SK-N-SH (cell line): Measurements from ENCODE around the gene METTL26. TPM values are rescaled to one million over a fixed set of nuclear protein-coding genes. Genes with fewer than 3 reads are reported as not detected.

Experiments
- CTCF ChIA-PET: fragments of 300-600, 350-600 bp; formaldehyde crosslinking; extraction: SDS; loops from one replicate; lab custom pipeline; 2021; lab: Yijun Ruan, JAX
- POLR2A ChIA-PET: fragments of 350-600 bp; sonication (Branson Sonifier 250); formaldehyde crosslinking; extraction: SDS; loops from one replicate; lab custom pipeline; 2020; ENCODE audit warnings: antibody characterized with exemption, inconsistent platforms; lab: Yijun Ruan, JAX
- DNase-seq: peaks from one replicate; pipeline ENCODE4 v3.0.0; 2012
- H2AFZ ChIP-seq: fragments of 200-600 bp; sonication (generic); 2 replicates; pipeline ENCODE4 v1.8.1; 2016; ENCODE audit warnings: antibody characterized with exemption, mild to moderate bottlenecking, low read depth
- H3F3A ChIP-seq: fragments of 200-600 bp; sonication (generic); replicated peaks from 2 replicates; pipeline ENCODE3; 2016; ENCODE audit warnings: antibody characterized with exemption, mild to moderate bottlenecking; ENCODE audit not compliant: insufficient read depth
- H3K27ac ChIP-seq, 2 experiments: fragments of 200-500 bp in 1 of 2; fragments of 200-600 bp in 1 of 2; sonication (Bioruptor generic) in 1 of 2; sonication (generic), shearing (Covaris generic) in 1 of 2; 2 replicates each; pipeline versions ENCODE4 v1.5.1 to v1.6.1; 2014 to 2016; ENCODE audit warnings: low read depth in 2 of 2, inconsistent platforms in 1 of 2, low read length in 1 of 2, mild to moderate bottlenecking in 1 of 2, mixed read lengths in 1 of 2
- H3K27me3 ChIP-seq: fragments of 200-600 bp; sonication (generic), shearing (Covaris generic); 2 replicates; pipeline ENCODE4 v1.6.1; 2016; ENCODE audit warnings: mixed run types; ENCODE audit not compliant: insufficient read depth
- H3K36me3 ChIP-seq, 2 experiments: fragments of 200-500 bp in 1 of 2; fragments of 200-600 bp in 1 of 2; sonication (Bioruptor generic) in 1 of 2; sonication (generic) in 1 of 2; replicated peaks in 1 of 2; 2 replicates each; pipeline versions ENCODE3 to v1.5.1; 2014 to 2016; ENCODE audit warnings: low read length in 1 of 2, mild to moderate bottlenecking in 1 of 2; ENCODE audit not compliant: insufficient read depth in 2 of 2, control insufficient read depth in 1 of 2
- H3K4me1 ChIP-seq, 2 experiments: fragments of 200-500 bp in 1 of 2; fragments of 200-600 bp in 1 of 2; sonication (Bioruptor generic) in 1 of 2; sonication (generic), shearing (Covaris generic) in 1 of 2; 2 replicates each; pipeline versions ENCODE4 v1.5.1 to v1.6.1; 2014 to 2016; ENCODE audit warnings: low read depth in 1 of 2, low read length in 1 of 2, mixed run types in 1 of 2; ENCODE audit not compliant: insufficient read depth in 2 of 2, control insufficient read depth in 1 of 2
- H3K4me2 ChIP-seq: fragments of 200-600 bp; sonication (generic), shearing (Covaris generic); 2 replicates; pipeline ENCODE4 v1.6.1; 2017; ENCODE audit warnings: mixed run types
- H3K4me3 ChIP-seq, 2 experiments: fragments of 200-500 bp in 1 of 2; fragments of 200-600 bp in 1 of 2; sonication (Bioruptor generic) in 1 of 2; sonication (generic), shearing (Covaris generic) in 1 of 2; 2 replicates each; pipeline versions ENCODE4 v1.5.1 to v1.8.1; 2014 to 2016; ENCODE audit warnings: low read depth in 2 of 2, inconsistent platforms in 1 of 2, low read length in 1 of 2, mild to moderate bottlenecking in 1 of 2, mixed read lengths in 1 of 2, moderate library complexity in 1 of 2
- H3K79me2 ChIP-seq: fragments of 200-600 bp; sonication (generic); 2 replicates; pipeline ENCODE4 v1.8.1; 2017; ENCODE audit warnings: mild to moderate bottlenecking; ENCODE audit not compliant: insufficient read depth
- H3K9ac ChIP-seq: fragments of 200-600 bp; sonication (generic); 2 replicates; pipeline ENCODE4 v1.6.1; 2017; ENCODE audit warnings: mixed run types
- H3K9me2 ChIP-seq: fragments of 200-600 bp; sonication (generic); 2 replicates; pipeline ENCODE4 v1.6.1; 2017; ENCODE audit warnings: mixed run types
- H3K9me3 ChIP-seq: fragments of 200-600 bp; sonication (generic); 2 replicates; pipeline ENCODE4 v1.6.1; 2017; ENCODE audit warnings: mixed run types, mild to moderate bottlenecking, moderate library complexity
- H4K20me1 ChIP-seq: fragments of 200-600 bp; sonication (generic); 2 replicates; pipeline ENCODE4 v1.6.1; 2017; ENCODE audit warnings: mild to moderate bottlenecking, mixed run types; ENCODE audit not compliant: insufficient read depth
- CHD2 ChIP-seq: fragments of 150-350 bp; IDR thresholded peaks from 2 replicates; pipeline ENCODE4 v1.6.1; 2018; ENCODE audit warnings: low read length; ENCODE audit not compliant: partially characterized antibody
- ELF1 ChIP-seq: IDR thresholded peaks from 2 replicates; pipeline ENCODE4 v1.4.0; 2012
- EP300 ChIP-seq, 2 experiments: IDR thresholded peaks; 2 replicates each; pipeline versions ENCODE4 v1.4.0 to v1.6.1; 2012; ENCODE audit warnings: borderline replicate concordance in 1 of 2, low read depth in 1 of 2, low read length in 1 of 2
- FOXJ3 ChIP-seq: sonication (generic); formaldehyde crosslinking; IDR thresholded peaks from 2 replicates; pipeline ENCODE4 v1.5.1; 2020; ENCODE audit warnings: mild to moderate bottlenecking, missing genetic modification reagents
- GABPA ChIP-seq: IDR thresholded peaks from 2 replicates; pipeline ENCODE4 v1.4.0; 2012; ENCODE audit warnings: low read depth, mild to moderate bottlenecking
- GATA2 ChIP-seq: sonication (generic); formaldehyde crosslinking; IDR thresholded peaks from 2 replicates; pipeline ENCODE4 v1.5.0; 2020; ENCODE audit warnings: mild to moderate bottlenecking, missing genetic modification reagents
- JUND ChIP-seq: IDR thresholded peaks from 2 replicates; pipeline ENCODE4 v1.4.0; 2012
- MEF2A ChIP-seq: IDR thresholded peaks from 2 replicates; pipeline ENCODE4 v1.4.0; 2012; ENCODE audit warnings: low read depth, borderline replicate concordance
- NRF1 ChIP-seq: IDR thresholded peaks from 2 replicates; pipeline ENCODE4 v1.6.1; 2012; ENCODE audit warnings: low read depth, mild to moderate bottlenecking, low read length
- POLR2AphosphoS5 ChIP-seq: IDR thresholded peaks from 2 replicates; pipeline ENCODE4 v1.6.1; 2012; ENCODE audit warnings: low read depth, low read length
- RXRA ChIP-seq: IDR thresholded peaks from 2 replicates; pipeline ENCODE4 v1.4.0; 2012; ENCODE audit warnings: low read depth, mild to moderate bottlenecking, borderline replicate concordance
- SIN3A ChIP-seq: IDR thresholded peaks from 2 replicates; pipeline ENCODE4 v1.6.1; 2012; ENCODE audit warnings: low read depth, mild to moderate bottlenecking, low read length, moderate library complexity, borderline replicate concordance
- SMC3 ChIP-seq: IDR thresholded peaks from 2 replicates; pipeline ENCODE4 v1.6.1; 2012; ENCODE audit warnings: low read depth, low read length, improper control_type of control experiment
- TCF12 ChIP-seq: IDR thresholded peaks from 2 replicates; pipeline ENCODE4 v1.4.0; 2012
- YY1 ChIP-seq: IDR thresholded peaks from 2 replicates; pipeline ENCODE4 v1.4.0; 2012; ENCODE audit warnings: low read depth, mild to moderate bottlenecking
- WGBS: methylation state at CpG from one replicate; pipeline ENCODE4 v1.1.6; 2017; ENCODE audit warnings: low lambda C conversion rate; 5-methylcytosine and 5-hydroxymethylcytosine counted together
- polyA plus RNA-seq, 3 experiments: library from polyadenylated mRNA; depleted of rRNA; stranded (reverse); fragments of >200 nt; gene quantifications; 2 replicates each; pipeline ENCODE4 v1.2.3, GENCODE V29; 2012
- TF ChIP-seq, protein P1 (sequence below): IDR thresholded peaks from 2 replicates; pipeline ENCODE4; 2012
- TF ChIP-seq, protein P2 (sequence below): fragments of 150-350 bp; IDR thresholded peaks from 2 replicates; pipeline ENCODE4 v1.6.1; 2016; ENCODE audit warnings: mild to moderate bottlenecking, low read depth, low read length
- TF ChIP-seq, protein P3 (sequence below): IDR thresholded peaks from 2 replicates; pipeline ENCODE4 v1.4.0; 2012; ENCODE audit warnings: low read depth
- TF ChIP-seq, protein P4 (sequence below): IDR thresholded peaks from 2 replicates; pipeline ENCODE4 v1.6.1; 2012; ENCODE audit warnings: mild to moderate bottlenecking, low read depth, low read length, moderate library complexity

METTL26 gene
- polyA plus RNA-seq, 1 of the 3 experiments (the other 2 are of a cell fraction), result 167 TPM

- 76% methylated on average over 17 of the region's 22 CpGs for WGBS
- DNase-seq, result no peak
- no peaks in the 10 kb centered on the region for H3K9me3 ChIP-seq
- H3K4me3 ChIP-seq, result no peak overlapping the region
- ChIA-PET CTCF (interaction anchor here (0.6 to 6.3 kb wide), 16 partner anchors 9 to 123 kb away, joined by 3 to 69 read pairs (median 4); partner anchors contain the start of genes JMJD8, RHBDL1, WDR24 and WDR90), POLR2A (interaction anchor here (0.6 to 1.5 kb wide), 4 partner anchors 8 to 17 kb away, joined by 3 to 4 read pairs (median 4); partner anchors contain the start of genes JMJD8, RHBDL1 and STUB1)
- peaks cover 25% of the 10 kb centered on the region for H3K79me2 ChIP-seq
- H3K27me3 ChIP-seq, result no peaks in the 10 kb centered on the region
- no peaks in the 10 kb centered on the region for H3K9me2 ChIP-seq
- H3K4me2 ChIP-seq, result no peak overlapping the region
- H4K20me1 ChIP-seq, result 0 out of 2 replicates have a peak, but pooled peaks cover 6% of the 10 kb centered on the region
- H3F3A ChIP-seq, result no peaks in the 10 kb centered on the region
- TF ChIP-seq SIN3A, result no peak
- TF ChIP-seq JUND, result no peak
- no peak for TF ChIP-seq GATA2 (CRISPR knock-in tag)
- TF ChIP-seq NRF1, result no peak
- no peak for TF ChIP-seq POLR2AphosphoS5
- TF ChIP-seq FOXJ3 (CRISPR knock-in tag), result no peak
- no peak for TF ChIP-seq TCF12
- TF ChIP-seq CHD2, result no peak
- TF ChIP-seq, protein P1, sequence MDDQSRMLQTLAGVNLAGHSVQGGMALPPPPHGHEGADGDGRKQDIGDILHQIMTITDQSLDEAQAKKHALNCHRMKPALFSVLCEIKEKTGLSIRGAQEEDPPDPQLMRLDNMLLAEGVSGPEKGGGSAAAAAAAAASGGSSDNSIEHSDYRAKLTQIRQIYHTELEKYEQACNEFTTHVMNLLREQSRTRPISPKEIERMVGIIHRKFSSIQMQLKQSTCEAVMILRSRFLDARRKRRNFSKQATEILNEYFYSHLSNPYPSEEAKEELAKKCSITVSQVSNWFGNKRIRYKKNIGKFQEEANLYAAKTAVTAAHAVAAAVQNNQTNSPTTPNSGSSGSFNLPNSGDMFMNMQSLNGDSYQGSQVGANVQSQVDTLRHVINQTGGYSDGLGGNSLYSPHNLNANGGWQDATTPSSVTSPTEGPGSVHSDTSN, result no peak
- no peak for TF ChIP-seq ELF1
- no peak for TF ChIP-seq GABPA
- no peak for TF ChIP-seq MEF2A
- TF ChIP-seq RXRA, result no peak
- no peak for TF ChIP-seq SMC3
- TF ChIP-seq YY1, result no peak
- TF ChIP-seq, protein P2, sequence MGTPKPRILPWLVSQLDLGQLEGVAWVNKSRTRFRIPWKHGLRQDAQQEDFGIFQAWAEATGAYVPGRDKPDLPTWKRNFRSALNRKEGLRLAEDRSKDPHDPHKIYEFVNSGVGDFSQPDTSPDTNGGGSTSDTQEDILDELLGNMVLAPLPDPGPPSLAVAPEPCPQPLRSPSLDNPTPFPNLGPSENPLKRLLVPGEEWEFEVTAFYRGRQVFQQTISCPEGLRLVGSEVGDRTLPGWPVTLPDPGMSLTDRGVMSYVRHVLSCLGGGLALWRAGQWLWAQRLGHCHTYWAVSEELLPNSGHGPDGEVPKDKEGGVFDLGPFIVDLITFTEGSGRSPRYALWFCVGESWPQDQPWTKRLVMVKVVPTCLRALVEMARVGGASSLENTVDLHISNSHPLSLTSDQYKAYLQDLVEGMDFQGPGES, result no peak
- H3K9ac ChIP-seq, result no peak overlapping the region; the same call in 1 of the 2 replicates
- H3K4me1 ChIP-seq, result peaks cover 0 to 20% of the 10 kb centered on the region in 2 experiments; a peak in 1 of 4 replicates
- H3K36me3 ChIP-seq, result peaks cover 5 to 41% of the 10 kb centered on the region in 2 experiments
- H3K27ac ChIP-seq, result peak overlapping the region; percentile 25 to 81; a peak in 3 of 4 replicates
- H2AFZ ChIP-seq, result peak overlapping the region; percentile 36; the same call in 1 of the 2 replicates
Measured at GRCh38 chr16:667113-667779, 31.1 kb upstream of the METTL26 start.

DNA sequence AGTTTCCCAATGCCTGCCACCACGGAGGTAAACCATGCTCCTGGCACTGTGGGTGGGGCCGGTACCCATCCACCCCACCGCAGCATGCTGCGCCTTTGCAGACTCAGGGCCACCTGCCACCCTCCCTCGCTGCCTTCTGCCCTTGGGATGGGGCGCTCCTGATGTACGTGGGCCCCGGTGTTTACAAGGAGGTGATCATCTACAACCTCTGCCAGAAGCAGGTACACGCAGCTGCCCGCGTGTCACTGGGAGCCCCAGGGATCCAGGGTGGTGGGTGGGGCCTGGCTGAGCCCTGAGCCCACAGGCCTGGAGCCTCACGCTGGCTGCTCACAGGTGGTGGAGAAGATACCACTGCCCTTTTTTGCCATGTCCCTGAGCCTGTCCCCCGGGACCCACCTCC, 30.5 kb upstream of the METTL26 start:
- Histone ChIP-seq H3K79me2 (peaks cover 25% of the 10 kb centered on the region), H3F3A (no peaks in the 10 kb centered on the region), H4K20me1 (0 out of 2 replicates have a peak, but pooled peaks cover 6% of the 10 kb centered on the region), H3K9me2 (no peaks in the 10 kb centered on the region), H2AFZ (no peak overlapping the region), H3K27ac (no peak overlapping the region; a peak in 1 of 4 replicates), H3K27me3 (no peaks in the 10 kb centered on the region), H3K4me2 (no peak overlapping the region), H3K4me1 (peaks cover 0 to 27% of the 10 kb centered on the region in 2 experiments; a peak in 1 of 4 replicates), H3K36me3 (peaks cover 5 to 43% of the 10 kb centered on the region in 2 experiments), H3K4me3 (no peak overlapping the region), H3K9me3 (no peaks in the 10 kb centered on the region), H3K9ac (no peak overlapping the region)
- no peak for DNase-seq
- 90% methylated on average over 7 of the region's 13 CpGs for WGBS
- ChIA-PET POLR2A (interaction anchor here (0.8 to 1.5 kb wide), 3 partner anchors 9 to 71 kb away, joined by 3 to 4 read pairs (median 4); partner anchors contain the start of genes RHBDL1 and STUB1), CTCF (interaction anchor here (1.0 to 6.3 kb wide), 5 partner anchors 12 to 74 kb away, joined by 3 to 69 read pairs (median 4); partner anchors contain the start of genes CIAO3, WDR24 and WDR90)
- TF ChIP-seq EP300 (IDR thresholded peaks at IDR 0.05; ENCODE audit: borderline replicate concordance in 1 of 2, low read depth in 1 of 2, low read length in 1 of 2) (no peak), FOXJ3 (CRISPR knock-in tag) (no peak), JUND (no peak), GATA2 (CRISPR knock-in tag) (no peak), YY1 (no peak), SIN3A (no peak), GABPA (no peak), ELF1 (no peak)
- TF ChIP-seq, protein P3, sequence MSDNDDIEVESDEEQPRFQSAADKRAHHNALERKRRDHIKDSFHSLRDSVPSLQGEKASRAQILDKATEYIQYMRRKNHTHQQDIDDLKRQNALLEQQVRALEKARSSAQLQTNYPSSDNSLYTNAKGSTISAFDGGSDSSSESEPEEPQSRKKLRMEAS, result no peak
- TF ChIP-seq, protein P2, result no peak
- TF ChIP-seq, protein P4, sequence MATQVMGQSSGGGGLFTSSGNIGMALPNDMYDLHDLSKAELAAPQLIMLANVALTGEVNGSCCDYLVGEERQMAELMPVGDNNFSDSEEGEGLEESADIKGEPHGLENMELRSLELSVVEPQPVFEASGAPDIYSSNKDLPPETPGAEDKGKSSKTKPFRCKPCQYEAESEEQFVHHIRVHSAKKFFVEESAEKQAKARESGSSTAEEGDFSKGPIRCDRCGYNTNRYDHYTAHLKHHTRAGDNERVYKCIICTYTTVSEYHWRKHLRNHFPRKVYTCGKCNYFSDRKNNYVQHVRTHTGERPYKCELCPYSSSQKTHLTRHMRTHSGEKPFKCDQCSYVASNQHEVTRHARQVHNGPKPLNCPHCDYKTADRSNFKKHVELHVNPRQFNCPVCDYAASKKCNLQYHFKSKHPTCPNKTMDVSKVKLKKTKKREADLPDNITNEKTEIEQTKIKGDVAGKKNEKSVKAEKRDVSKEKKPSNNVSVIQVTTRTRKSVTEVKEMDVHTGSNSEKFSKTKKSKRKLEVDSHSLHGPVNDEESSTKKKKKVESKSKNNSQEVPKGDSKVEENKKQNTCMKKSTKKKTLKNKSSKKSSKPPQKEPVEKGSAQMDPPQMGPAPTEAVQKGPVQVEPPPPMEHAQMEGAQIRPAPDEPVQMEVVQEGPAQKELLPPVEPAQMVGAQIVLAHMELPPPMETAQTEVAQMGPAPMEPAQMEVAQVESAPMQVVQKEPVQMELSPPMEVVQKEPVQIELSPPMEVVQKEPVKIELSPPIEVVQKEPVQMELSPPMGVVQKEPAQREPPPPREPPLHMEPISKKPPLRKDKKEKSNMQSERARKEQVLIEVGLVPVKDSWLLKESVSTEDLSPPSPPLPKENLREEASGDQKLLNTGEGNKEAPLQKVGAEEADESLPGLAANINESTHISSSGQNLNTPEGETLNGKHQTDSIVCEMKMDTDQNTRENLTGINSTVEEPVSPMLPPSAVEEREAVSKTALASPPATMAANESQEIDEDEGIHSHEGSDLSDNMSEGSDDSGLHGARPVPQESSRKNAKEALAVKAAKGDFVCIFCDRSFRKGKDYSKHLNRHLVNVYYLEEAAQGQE, result no peak
